Epithelial cell of umbilical artery (primary cell): ENCODE measurements around the gene SEPHS1. TPM values are rescaled to one million over a fixed set of nuclear protein-coding genes. Genes with fewer than 3 reads are reported as not detected.

ENCODE experiments used
- total RNA-seq: library from RNA; depleted of rRNA; stranded (reverse); fragments of >200 nt; gene quantifications from 2 replicates; pipeline ENCODE4 v1.2.3, GENCODE V29; 2014

The SEPHS1 gene
- total RNA-seq, result 34.8 and 40.4 TPM in 2 replicates

GRCh38 chr10:13348216-13349017 is at the start of gene SEPHS1:
SEPHS1 (minus strand) TSS chr10:13348293; CDS start chr10:13344950, 3,343 bp downstream.

DNA sequence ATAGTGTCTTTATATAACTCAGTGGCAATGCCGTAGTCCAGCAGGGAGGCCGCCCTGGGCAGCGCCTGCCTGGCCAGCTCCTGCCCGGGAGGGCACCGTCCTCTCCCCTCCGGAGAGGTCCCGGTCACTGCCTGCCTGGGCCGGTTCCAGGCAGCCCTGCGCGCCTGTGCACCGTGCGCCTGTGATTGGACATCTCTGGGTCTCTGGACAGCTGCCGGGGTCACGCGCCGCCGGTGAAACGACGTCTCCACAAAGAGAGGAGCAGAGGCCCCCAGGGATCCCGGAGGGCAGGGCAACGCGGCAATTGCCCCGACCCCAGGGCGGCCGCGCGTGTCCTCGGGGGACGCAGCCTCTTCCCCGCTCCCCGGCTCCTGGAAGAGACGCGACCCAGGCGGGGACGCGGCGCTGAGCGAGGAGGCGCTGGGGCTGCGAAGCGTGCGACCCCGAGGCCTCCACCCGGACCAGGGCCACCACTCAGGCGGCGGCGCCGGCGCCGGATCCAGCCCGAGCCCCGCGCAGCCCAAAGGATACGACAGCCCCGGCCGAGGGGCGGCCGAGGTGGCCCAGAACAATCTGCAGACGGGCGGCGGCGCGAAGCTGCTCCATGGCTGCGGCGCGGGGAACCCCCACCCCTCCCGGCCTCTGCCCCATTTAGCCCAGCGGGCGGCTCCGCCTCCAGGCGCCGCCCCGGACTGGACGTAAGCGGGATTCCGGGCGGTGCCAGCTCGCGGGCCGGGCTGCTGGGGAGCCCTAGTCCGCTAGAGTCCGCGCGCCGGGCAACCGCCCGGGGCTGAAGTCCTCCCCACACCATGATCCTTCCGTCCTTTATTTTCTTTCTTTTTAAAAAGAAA is 48.4 kb downstream of the SEPHS1 start, which contains the start of gene PHYH:
PHYH (minus strand) TSS at position 628 of the 851 bp plus-strand sequence; CDS start at position 606, 22 bp downstream.

Other genes starting within 250 kb of the SEPHS1 start
- gene OPTN, start 248.1 kb downstream of the SEPHS1 start, total RNA-seq, result 39.3 and 74.3 TPM in 2 replicates
- 13.3 and 16.0 TPM in 2 replicates for gene MCM10, start 186.7 kb downstream of the SEPHS1 start, total RNA-seq
- gene UCMA, start 113.9 kb downstream of the SEPHS1 start, total RNA-seq, result not detected in 2 replicates
- 7.5 and 7.9 TPM in 2 replicates for gene PHYH, start 48.2 kb downstream of the SEPHS1 start, total RNA-seq
- gene BEND7, start 180.7 kb upstream of the SEPHS1 start, total RNA-seq, result 5.8 and 7.8 TPM in 2 replicates
- gene PRPF18, start 238.7 kb upstream of the SEPHS1 start, total RNA-seq, result 42.6 and 45.4 TPM in 2 replicates